ENCODE measurements around the gene MBD5. TPM values are rescaled to one million over a fixed set of nuclear protein-coding genes. Genes with fewer than 3 reads are reported as not detected.

Gene MBD5
- total RNA-seq, 4 donors from 2014 or later: 40.3 to 77.0 (median 50.4) TPM

DNA sequence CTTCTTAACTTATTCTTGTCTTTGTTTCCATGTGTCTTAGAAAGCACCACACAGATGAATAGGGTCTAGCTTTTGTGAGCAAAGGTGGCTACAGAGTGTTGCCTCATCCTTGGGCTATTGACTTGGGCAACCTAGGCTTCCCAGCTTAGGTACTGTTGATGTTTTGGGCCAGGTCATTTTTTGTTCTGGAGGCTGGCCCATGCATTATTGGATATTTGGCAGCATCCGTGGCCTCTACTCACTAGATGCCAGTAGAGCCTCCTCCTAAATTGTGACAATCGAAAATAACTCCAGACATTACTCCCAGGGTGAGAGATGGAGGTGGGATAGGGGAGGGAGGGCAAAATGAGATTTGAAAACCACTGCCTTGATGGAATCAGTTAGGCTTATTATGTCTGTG is 496.4 kb downstream of the MBD5 start:
- no peaks in the 10 kb centered on the region for H3K9me3 ChIP-seq
- WGBS, 2 donors (ENCODE audit: low coverage in 1 of 2): no CpG with 5 or more reads among the region's 2 CpGs
- no peaks in the 10 kb centered on the region for H3K4me1 ChIP-seq
- H3K36me3 ChIP-seq: peaks cover 0 to 32% of the 10 kb centered on the region in 2 donors
- no peak overlapping the region for H3K27ac ChIP-seq
- TF ChIP-seq POLR2A (IDR thresholded peaks at IDR 0.05): no peak
- no peak for ATAC-seq
- no peak overlapping the region for H3K4me3 ChIP-seq
- no peaks in the 10 kb centered on the region for H3K27me3 ChIP-seq

- Histone ChIP-seq H3K4me1 (no peaks in the 10 kb centered on the region), H3K9me3 (no peaks in the 10 kb centered on the region), H3K27ac (no peak overlapping the region), H3K36me3 (peaks cover 0 to 30% of the 10 kb centered on the region in 2 donors), H3K4me3 (no peak overlapping the region), H3K27me3 (no peaks in the 10 kb centered on the region)
- TF ChIP-seq POLR2A (IDR thresholded peaks at IDR 0.05) (no peak), POLR2AphosphoS5 (IDR thresholded peaks at IDR 0.05) (no peak), EP300 (IDR thresholded peaks at IDR 0.05) (no peak)
- TF ChIP-seq, protein P1, sequence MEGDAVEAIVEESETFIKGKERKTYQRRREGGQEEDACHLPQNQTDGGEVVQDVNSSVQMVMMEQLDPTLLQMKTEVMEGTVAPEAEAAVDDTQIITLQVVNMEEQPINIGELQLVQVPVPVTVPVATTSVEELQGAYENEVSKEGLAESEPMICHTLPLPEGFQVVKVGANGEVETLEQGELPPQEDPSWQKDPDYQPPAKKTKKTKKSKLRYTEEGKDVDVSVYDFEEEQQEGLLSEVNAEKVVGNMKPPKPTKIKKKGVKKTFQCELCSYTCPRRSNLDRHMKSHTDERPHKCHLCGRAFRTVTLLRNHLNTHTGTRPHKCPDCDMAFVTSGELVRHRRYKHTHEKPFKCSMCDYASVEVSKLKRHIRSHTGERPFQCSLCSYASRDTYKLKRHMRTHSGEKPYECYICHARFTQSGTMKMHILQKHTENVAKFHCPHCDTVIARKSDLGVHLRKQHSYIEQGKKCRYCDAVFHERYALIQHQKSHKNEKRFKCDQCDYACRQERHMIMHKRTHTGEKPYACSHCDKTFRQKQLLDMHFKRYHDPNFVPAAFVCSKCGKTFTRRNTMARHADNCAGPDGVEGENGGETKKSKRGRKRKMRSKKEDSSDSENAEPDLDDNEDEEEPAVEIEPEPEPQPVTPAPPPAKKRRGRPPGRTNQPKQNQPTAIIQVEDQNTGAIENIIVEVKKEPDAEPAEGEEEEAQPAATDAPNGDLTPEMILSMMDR (IDR thresholded peaks at IDR 0.05): no peak
- ATAC-seq: no peak
- 95 to 96% methylated on average over 3 to 5 of the region's 5 CpGs for WGBS, 2 donors (ENCODE audit: low coverage in 1 of 2)
These were observed 496.9 kb downstream of the MBD5 start for GRCh38 chr2:148517822-148518221.

DNA sequence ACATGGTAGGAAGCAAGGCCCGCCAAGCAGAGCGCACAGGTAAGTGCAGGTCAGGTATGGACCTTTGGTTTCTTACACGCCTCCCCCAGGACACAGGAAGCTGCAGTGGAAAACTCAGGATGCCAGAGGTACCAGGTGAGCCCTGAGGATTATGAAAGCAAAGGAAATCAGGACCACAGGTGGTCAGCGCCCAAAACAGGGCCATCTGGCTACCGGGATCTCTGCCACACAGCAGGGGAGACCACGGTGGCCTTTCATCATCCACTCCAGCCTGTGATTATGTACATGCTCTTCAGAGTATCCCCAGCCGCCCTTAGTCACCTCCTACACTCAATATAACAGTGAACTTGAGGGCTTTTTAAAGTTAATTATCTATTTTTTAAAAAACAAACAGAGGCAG is 498.1 kb downstream of the MBD5 start:
- no peaks in the 10 kb centered on the region for H3K9me3 ChIP-seq
- no peaks in the 10 kb centered on the region for H3K4me1 ChIP-seq
- 86% methylated on average over 6 of the region's 7 CpGs; no CpG with 5 or more reads in 1 of the 2 donors for WGBS, 2 donors (ENCODE audit: low coverage in 1 of 2)
- peaks cover 0 to 27% of the 10 kb centered on the region in 2 donors for H3K36me3 ChIP-seq
- ATAC-seq: no peak
- H3K4me3 ChIP-seq: no peak overlapping the region
- TF ChIP-seq POLR2A (IDR thresholded peaks at IDR 0.05): no peak
- no peak for TF ChIP-seq EP300 (IDR thresholded peaks at IDR 0.05)
- no peak for TF ChIP-seq POLR2AphosphoS5 (IDR thresholded peaks at IDR 0.05)
- TF ChIP-seq, protein P1 (IDR thresholded peaks at IDR 0.05): no peak
- no peak overlapping the region for H3K27ac ChIP-seq
- H3K27me3 ChIP-seq: no peaks in the 10 kb centered on the region

GRCh38 chr2:148521181-148521580 is 500.3 kb downstream of the MBD5 start:
- 50 to 67% methylated on average over 1 of the region's 1 CpG for WGBS, 2 donors (ENCODE audit: low coverage in 1 of 2)
- Histone ChIP-seq H3K4me1 (no peaks in the 10 kb centered on the region), H3K4me3 (no peak overlapping the region), H3K27ac (no peak overlapping the region), H3K27me3 (no peaks in the 10 kb centered on the region), H3K9me3 (no peaks in the 10 kb centered on the region), H3K36me3 (peaks cover 0 to 19% of the 10 kb centered on the region in 2 donors)
- ATAC-seq: no peak
- no peak for TF ChIP-seq POLR2A (IDR thresholded peaks at IDR 0.05)
- TF ChIP-seq, protein P1 (IDR thresholded peaks at IDR 0.05): no peak
- TF ChIP-seq POLR2AphosphoS5 (IDR thresholded peaks at IDR 0.05): no peak
- TF ChIP-seq EP300 (IDR thresholded peaks at IDR 0.05): no peak

GRCh38 chr2:148523315-148523714 is 502.4 kb downstream of the MBD5 start:
- peaks cover 0 to 17% of the 10 kb centered on the region in 2 donors for H3K36me3 ChIP-seq
- H3K4me3 ChIP-seq: no peak overlapping the region
- H3K4me1 ChIP-seq: no peaks in the 10 kb centered on the region
- no peaks in the 10 kb centered on the region for H3K9me3 ChIP-seq
- H3K27me3 ChIP-seq: no peaks in the 10 kb centered on the region
- no peak for ATAC-seq
- TF ChIP-seq POLR2A (IDR thresholded peaks at IDR 0.05) (no peak), EP300 (IDR thresholded peaks at IDR 0.05) (no peak), POLR2AphosphoS5 (IDR thresholded peaks at IDR 0.05) (no peak)
- TF ChIP-seq, protein P1 (IDR thresholded peaks at IDR 0.05): no peak
- H3K27ac ChIP-seq: no peak overlapping the region
- 42% methylated on average over 1 of the region's 1 CpG; no CpG with 5 or more reads in 1 of the 2 donors for WGBS, 2 donors (ENCODE audit: low coverage in 1 of 2)
